Spleen (tissue), 7 donors: ENCODE measurements around the gene ALG8.

ENCODE experiments used
- CTCF ChIP-seq, 11 experiments: fragments of 200-600 bp in 7 of 11; fragments of 450-650 bp in 4 of 11; sonication (generic) in 4 of 11; IDR thresholded peaks in 8 of 11; conservative IDR thresholded peaks in 3 of 11; 1 replicate in 7 of 11; 2 replicates in 4 of 11; pipeline versions ENCODE4 v1.4.0 to v1.8.0; 2016 to 2021; ENCODE audit warnings: antibody characterized with exemption in 11 of 11, inconsistent platforms in 4 of 11, mild to moderate bottlenecking in 1 of 11
- POLR2A ChIP-seq, 3 donors: fragments of 450-650 bp; IDR thresholded peaks; one replicate each; pipeline ENCODE4 v1.5.1; 2017; ENCODE audit warnings: antibody characterized with exemption in 3 of 3, mild to moderate bottlenecking in 1 of 3
- POLR2AphosphoS5 ChIP-seq, 3 donors: sonication (generic); formaldehyde crosslinking; IDR thresholded peaks; one replicate each; pipeline ENCODE4 v1.5.1; 2017; ENCODE audit warnings: antibody characterized with exemption in 3 of 3
- donor health status: DM: no; HTN: no; CAD: no; lungs with moderate emphysema.
- donor health status: DM: no; HTN: no; CAD: no.
- donor health status: DM: no; HTN: no; CAD: no.

GRCh38 chr11:78056093-78056492, 83.3 kb downstream of the ALG8 start:
- TF ChIP-seq POLR2AphosphoS5 (IDR thresholded peaks at IDR 0.05) (no peak), CTCF (IDR thresholded peaks at IDR 0.05 in 8 of 11, conservative IDR thresholded peaks at IDR 0.05 in 3 of 11) (no peak), POLR2A (IDR thresholded peaks at IDR 0.05) (no peak)
